HCT116 (cell line): ENCODE data around the gene IARS1. TPM values are rescaled to one million over a fixed set of nuclear protein-coding genes. Genes with fewer than 3 reads are reported as not detected.

ENCODE experiments used
- ATAC-seq: fragments of 200-7000 bp; cut with Tn5 transposase; 2 replicates; pipeline ENCODE4 v1.9.1; 2020; ENCODE audit warnings: mild to moderate bottlenecking, moderate library complexity
- BruUV-seq: library from RNA; stranded (reverse); fragments of 400-500 nt; replicated peaks from 2 replicates; lab custom pipeline; 2021; lab: Mats Ljungman, UMichigan
- CTCF ChIA-PET: fragments of 300-600 bp; sonication (Branson Sonifier 250); formaldehyde crosslinking; loops from one replicate; lab custom pipeline; 2021; ENCODE audit warnings: antibody characterized with exemption; lab: Charles Lee
- POLR2A ChIA-PET: fragments of 300-600, 350-600 bp; sonication (Branson Sonifier 250); formaldehyde crosslinking; loops from one replicate; lab custom pipeline; 2021; ENCODE audit warnings: antibody characterized with exemption; lab: Charles Lee
- RAD21 ChIA-PET, 2 experiments: fragments of 300-600 bp; sonication (Branson Sonifier 250); formaldehyde crosslinking; loops; one replicate each; lab custom pipeline; 2023; ENCODE audit warnings: low total read pairs in 2 of 2; ENCODE audit not compliant: uncharacterized antibody in 2 of 2, unreplicated experiment in 2 of 2, low non-redundant PET in 1 of 2; lab: Charles Lee
- DNase-seq: peaks from one replicate; pipeline ENCODE4 v3.0.0-alpha.2; 2010; ENCODE audit warnings: low read depth, low spot score
- H2AFZ ChIP-seq: fragments of 200-600 bp; shearing (Covaris generic), sonication (generic); 2 replicates; pipeline ENCODE4 v1.6.1; 2017; ENCODE audit warnings: low read depth, mixed run types, mixed read lengths, antibody characterized with exemption, low read length; ENCODE audit not compliant: poor library complexity, severe bottlenecking
- H3K27ac ChIP-seq: 2 replicates; pipeline ENCODE4 v1.5.1; 2012; ENCODE audit warnings: low read depth, low read length
- H3K27me3 ChIP-seq: fragments of 200-600 bp; sonication (generic); 2 replicates; pipeline ENCODE4 v1.6.1; 2016; ENCODE audit warnings: mixed run types, low read length, mixed read lengths; ENCODE audit not compliant: insufficient read depth
- H3K36me3 ChIP-seq, 2 experiments: fragments of 200-500 bp in 1 of 2; fragments of 200-600 bp in 1 of 2; sonication (Bioruptor generic) in 1 of 2; sonication (generic) in 1 of 2; 2 replicates each; pipeline versions ENCODE4 v1.5.1 to v1.6.1; 2014 to 2016; ENCODE audit warnings: low read length in 2 of 2, inconsistent platforms in 1 of 2, mixed read lengths in 1 of 2, mixed run types in 1 of 2; ENCODE audit not compliant: insufficient read depth in 2 of 2, control insufficient read depth in 1 of 2
- H3K4me1 ChIP-seq, 2 experiments: fragments of 200-600 bp in 1 of 2; sonication (generic) in 1 of 2; 2 replicates each; pipeline versions ENCODE4 v1.5.1 to v1.6.1; 2012 to 2017; ENCODE audit warnings: low read length in 2 of 2, inconsistent platforms in 1 of 2, mild to moderate bottlenecking in 1 of 2, mixed read lengths in 1 of 2, mixed run types in 1 of 2, moderate library complexity in 1 of 2; ENCODE audit not compliant: insufficient read depth in 2 of 2, control insufficient read depth in 1 of 2
- H3K4me2 ChIP-seq: fragments of 200-600 bp; sonication (generic); 2 replicates; pipeline ENCODE4 v1.6.1; 2017; ENCODE audit warnings: mixed run types, low read length, mixed read lengths
- H3K4me3 ChIP-seq, 2 experiments: fragments of 200-600 bp in 1 of 2; sonication (generic) in 1 of 2; replicated peaks in 1 of 2; 2 replicates each; pipeline ENCODE4 v1.5.1; 2011 to 2016; ENCODE audit warnings: low read length in 2 of 2, control low read depth in 1 of 2, low read depth in 1 of 2, mild to moderate bottlenecking in 1 of 2, mixed read lengths in 1 of 2, mixed run types in 1 of 2
- H3K79me2 ChIP-seq: fragments of 200-600 bp; sonication (generic); 2 replicates; pipeline ENCODE4 v1.6.1; 2017; ENCODE audit warnings: mild to moderate bottlenecking, mixed run types, low read length, moderate library complexity, mixed read lengths; ENCODE audit not compliant: insufficient read depth
- H3K9ac ChIP-seq: fragments of 200-600 bp; sonication (generic); 2 replicates; pipeline ENCODE4 v1.6.1; 2016; ENCODE audit warnings: low read length, mixed read lengths
- H3K9me2 ChIP-seq: fragments of 200-600 bp; sonication (generic), shearing (Covaris generic); 2 replicates; pipeline ENCODE4 v1.6.1; 2017; ENCODE audit warnings: mixed run types, mild to moderate bottlenecking, moderate library complexity; ENCODE audit not compliant: insufficient read depth
- H3K9me3 ChIP-seq, 2 experiments: fragments of 200-500 bp in 1 of 2; fragments of 200-600 bp in 1 of 2; sonication (Bioruptor generic) in 1 of 2; sonication (generic) in 1 of 2; 2 replicates each; pipeline ENCODE4 v1.6.1; 2014 to 2017; ENCODE audit warnings: low read length in 2 of 2, mixed read lengths in 2 of 2, inconsistent platforms in 1 of 2, low read depth in 1 of 2, mild to moderate bottlenecking in 1 of 2, mixed run types in 1 of 2, moderate library complexity in 1 of 2; ENCODE audit not compliant: control insufficient read depth in 1 of 2, insufficient read depth in 1 of 2
- H4K20me1 ChIP-seq: fragments of 200-600 bp; sonication (generic), shearing (Covaris generic); 2 replicates; pipeline ENCODE4 v1.6.1; 2017; ENCODE audit warnings: mixed run types, mild to moderate bottlenecking, moderate library complexity; ENCODE audit not compliant: insufficient read depth
- CBX3 ChIP-seq: IDR thresholded peaks from 2 replicates; pipeline ENCODE4 v1.6.1; 2012; ENCODE audit warnings: low read depth
- CTCF ChIP-seq, 3 experiments: fragments of 200-600 bp in 1 of 3; sonication (generic) in 1 of 3; IDR thresholded peaks in 2 of 3; conservative IDR thresholded peaks in 1 of 3; 2 replicates each; pipeline ENCODE4 v1.5.1; 2012 to 2017; ENCODE audit warnings: low read depth in 2 of 3, low read length in 2 of 3, antibody characterized with exemption in 1 of 3, borderline replicate concordance in 1 of 3, control low read depth in 1 of 3, mild to moderate bottlenecking in 1 of 3, mixed read lengths in 1 of 3, mixed run types in 1 of 3, moderate library complexity in 1 of 3; ENCODE audit not compliant: insufficient read depth in 1 of 3
- EGR1 ChIP-seq: IDR thresholded peaks from 2 replicates; pipeline ENCODE4 v1.6.1; 2012; ENCODE audit warnings: low read depth
- ELF1 ChIP-seq: IDR thresholded peaks from 2 replicates; pipeline ENCODE4 v1.6.1; 2012; ENCODE audit warnings: low read depth, borderline replicate concordance
- EZH2phosphoT487 ChIP-seq: fragments of 200-600 bp; IDR thresholded peaks from 2 replicates; pipeline ENCODE4 v1.6.1; 2018; ENCODE audit warnings: antibody characterized with exemption, borderline replicate concordance
- FOSL1 ChIP-seq: IDR thresholded peaks from 2 replicates; pipeline ENCODE4 v1.6.1; 2012; ENCODE audit warnings: low read depth
- JUND ChIP-seq: IDR thresholded peaks from 2 replicates; pipeline ENCODE4 v1.6.1; 2012
- MAX ChIP-seq: IDR thresholded peaks from 2 replicates; pipeline ENCODE4 v1.6.1; 2012
- POLR2A ChIP-seq: IDR thresholded peaks from 2 replicates; pipeline ENCODE4 v1.7.0; 2011; ENCODE audit warnings: borderline replicate concordance; ENCODE audit not compliant: insufficient read depth, insufficient read length; ENCODE audit errors: extremely low read depth
- POLR2AphosphoS5 ChIP-seq: IDR thresholded peaks from 2 replicates; pipeline ENCODE4 v1.6.1; 2011; ENCODE audit warnings: mild to moderate bottlenecking, low read depth, low read length, moderate library complexity
- SP1 ChIP-seq: IDR thresholded peaks from 2 replicates; pipeline ENCODE4 v1.6.1; 2012; ENCODE audit warnings: low read depth
- SRF ChIP-seq: IDR thresholded peaks from 2 replicates; pipeline ENCODE4 v1.6.1; 2012; ENCODE audit warnings: low read depth
- TCF7L2 ChIP-seq: IDR thresholded peaks from 2 replicates; pipeline ENCODE4 v1.7.0; 2011; ENCODE audit warnings: borderline replicate concordance, inconsistent platforms; ENCODE audit not compliant: insufficient read depth, insufficient read length; ENCODE audit errors: extremely low read depth
- ZBTB33 ChIP-seq: IDR thresholded peaks from 2 replicates; pipeline ENCODE4 v1.6.1; 2011; ENCODE audit warnings: mild to moderate bottlenecking, low read length, moderate library complexity; ENCODE audit not compliant: insufficient replicate concordance; ENCODE audit errors: extremely low read depth
- ZFX ChIP-seq: fragments of 450-650 bp; IDR thresholded peaks from 2 replicates; pipeline ENCODE4 v1.6.1; 2017
- intact Hi-C: fragments of 100-400 bp; cut with micrococcal nuclease; formaldehyde crosslinking; loops from 2 replicates; pipeline ENCODE4 v1.10.0; 2022
- total RNA-seq: library from RNA; stranded (reverse); gene quantifications from one replicate; pipeline ENCODE4 v1.2.1, GENCODE V29; 2021; ENCODE audit not compliant: unreplicated experiment

IARS1 gene
- total RNA-seq, 1 experiment from 2014 or later: 279 TPM

DNA sequence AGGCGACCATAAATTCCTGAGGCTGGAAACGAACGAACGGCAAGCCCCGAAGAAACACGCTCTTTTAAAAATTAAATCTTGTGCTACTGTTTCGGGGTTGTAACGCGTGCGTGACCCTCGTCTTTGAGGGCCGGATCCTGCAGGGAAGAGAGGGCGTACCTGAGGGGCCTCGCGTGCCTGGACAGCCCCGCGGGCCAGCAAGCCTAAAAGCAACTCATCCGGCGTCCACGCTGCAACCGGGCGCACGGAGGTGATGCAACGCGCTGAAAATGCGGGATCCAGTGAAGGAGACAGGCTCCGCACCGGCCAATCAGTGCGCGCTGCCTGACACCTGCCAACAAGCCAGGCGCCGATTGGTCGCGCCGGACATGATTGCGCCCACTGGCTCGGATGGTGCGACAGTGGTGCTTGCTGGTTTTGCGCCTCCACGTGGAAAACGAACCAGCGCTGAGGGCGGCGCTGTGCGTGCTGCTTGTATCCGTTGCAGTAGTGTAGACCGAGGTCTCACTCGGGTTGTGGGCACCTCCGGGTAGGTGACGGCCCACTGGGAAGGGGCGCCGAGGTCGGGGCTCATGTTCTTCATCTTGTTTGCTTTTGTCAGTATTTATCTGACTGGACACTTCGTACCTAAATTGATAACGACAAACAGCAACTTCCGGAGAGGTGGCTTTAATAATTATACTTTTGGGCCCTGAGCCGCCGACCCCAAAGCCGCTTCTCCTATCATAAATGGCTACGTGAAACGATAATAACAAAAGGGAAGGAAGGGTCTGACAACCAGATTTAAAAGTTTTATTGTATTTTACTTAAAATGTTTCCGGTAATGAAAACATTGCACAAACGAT, at the start of gene IARS1 (continued):
- TF ChIP-seq ZBTB33 (peak; percentile 1), CBX3 (peak; percentile 96), SP1 (peak; percentile 100), POLR2AphosphoS5 (peak; percentile 98), SRF (peak; percentile 65; the same call in 1 of the 2 replicates), ELF1 (no peak; the same call in 1 of the 2 replicates), JUND (peak; percentile 60; the same call in 1 of the 2 replicates)

DNA sequence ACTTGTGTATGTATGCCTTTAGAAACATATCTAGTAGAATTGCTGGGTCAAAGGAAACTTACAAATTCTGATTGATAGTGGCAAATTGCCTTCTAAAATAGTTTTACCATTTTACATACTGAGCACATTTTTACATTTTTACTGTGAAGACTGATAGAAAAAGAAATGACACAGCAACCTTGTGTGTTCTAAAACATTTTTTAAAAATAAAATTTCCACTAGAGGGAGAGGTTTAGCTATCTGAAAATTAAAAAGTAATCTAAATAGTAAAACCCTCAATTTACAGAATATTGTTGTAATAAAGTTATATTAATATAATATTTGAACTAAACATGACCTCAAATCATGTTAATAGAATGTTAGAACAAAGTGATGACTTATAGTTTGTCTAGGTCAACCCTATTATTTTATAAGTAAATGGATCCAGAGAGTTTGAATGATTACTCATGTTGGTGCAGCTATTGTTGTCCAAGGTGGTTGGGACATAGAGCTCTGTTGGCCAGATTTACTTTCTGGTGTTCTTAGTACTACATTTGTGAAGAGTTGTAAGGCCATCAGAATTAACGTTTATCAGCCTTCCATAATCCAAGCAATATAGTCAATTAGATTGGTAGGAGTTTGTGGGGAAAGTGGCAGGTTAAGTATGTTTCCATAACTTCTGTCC, 49.5 kb upstream of the IARS1 start:
- no peak overlapping the region for H2AFZ ChIP-seq
- H4K20me1 ChIP-seq: no peaks in the 10 kb centered on the region
- no peaks in the 10 kb centered on the region for H3K27me3 ChIP-seq
- DNase-seq (no peak), ATAC-seq (no peak)
- BruUV-seq: no TSS peak
- ChIA-PET POLR2A (no interaction called here), RAD21 (no interaction called here), CTCF (interaction anchor here (0.8 kb wide), 1 partner anchor 96 kb away, joined by 4 read pairs; no protein-coding TSS in a partner anchor)
- peaks cover 0 to 9% of the 10 kb centered on the region in 2 experiments; a peak in 1 of 4 replicates for H3K9me3 ChIP-seq
- no peaks in the 10 kb centered on the region for H3K4me1 ChIP-seq
- H3K9ac ChIP-seq: no peak overlapping the region
- no peak overlapping the region for H3K4me3 ChIP-seq
- intact Hi-C loops: no loop called here
- H3K9me2 ChIP-seq: no peaks in the 10 kb centered on the region
- H3K4me2 ChIP-seq: no peak overlapping the region
- TF ChIP-seq MAX: no peak
- TF ChIP-seq ZFX: no peak
- TF ChIP-seq POLR2A: no peak
- TF ChIP-seq CTCF (IDR thresholded peaks at IDR 0.05 in 2 of 3, conservative IDR thresholded peaks at IDR 0.05 in 1 of 3; ENCODE audit: borderline replicate concordance in 1 of 3, insufficient read depth in 1 of 3, low read depth in 2 of 3, low read length in 2 of 3): peak in 1 of 3 experiments; percentile 16; a peak in 1 of 6 replicates
- TF ChIP-seq TCF7L2: no peak
- TF ChIP-seq FOSL1: no peak
- no peak for TF ChIP-seq EZH2phosphoT487
- no peak for TF ChIP-seq EGR1
- no peaks in the 10 kb centered on the region for H3K79me2 ChIP-seq
- peaks cover 0 to 19% of the 10 kb centered on the region in 2 experiments; a peak in 2 of 4 replicates for H3K36me3 ChIP-seq
- no peak overlapping the region for H3K27ac ChIP-seq
